GM10248 (cell line): ENCODE results near the gene SPAG9.

Experiments
- CTCF ChIA-PET: fragments of 300-600 bp; sonication (Branson Sonifier 250); formaldehyde crosslinking; extraction: SDS; loops from one replicate; lab custom pipeline; 2021; ENCODE audit warnings: antibody characterized with exemption; lab: Yijun Ruan, JAX
- POLR2A ChIA-PET: fragments of 350-650 bp; sonication (Branson Sonifier 250); formaldehyde crosslinking; extraction: SDS; loops from one replicate; lab custom pipeline; 2020; ENCODE audit warnings: antibody characterized with exemption; lab: Yijun Ruan, JAX
- DNase-seq: peaks from one replicate; pipeline ENCODE4 v3.0.0; 2012; ENCODE audit errors: extremely low spot score
- CTCF ChIP-seq: IDR thresholded peaks from 2 replicates; pipeline ENCODE4 v1.5.1; 2012; ENCODE audit warnings: mild to moderate bottlenecking, low read depth; ENCODE audit errors: extremely low read depth, missing control alignments, control extremely low read depth

SPAG9 gene

GRCh38 chr17:51064061-51064735 is 56.5 kb downstream of the SPAG9 start:
- ChIA-PET POLR2A (no interaction called here), CTCF (interaction anchor here (0.7 to 1.5 kb wide), 4 partner anchors 9 to 23 kb away, joined by 3 to 4 read pairs (median 3); no protein-coding TSS in a partner anchor)
- no peak for DNase-seq
- TF ChIP-seq CTCF = no peak

GRCh38 chr17:51060396-51060795 is 60.3 kb downstream of the SPAG9 start:
- POLR2A ChIA-PET = interaction anchor here (0.6 kb wide), 1 partner anchor 59 kb away, joined by 4 read pairs; no protein-coding TSS in a partner anchor
- CTCF ChIA-PET = interaction anchor here (1.0 to 1.4 kb wide), 2 partner anchors 17 to 18 kb away, joined by 3 read pairs; no protein-coding TSS in a partner anchor
- no peak for DNase-seq
- no peak for TF ChIP-seq CTCF

GRCh38 chr17:51059781-51060180 is 60.9 kb downstream of the SPAG9 start:
- no peak for TF ChIP-seq CTCF
- ChIA-PET POLR2A (no interaction called here), CTCF (interaction anchor here (1.4 to 2.3 kb wide), 2 partner anchors 18 to 207 kb away, joined by 3 to 5 read pairs; no protein-coding TSS in a partner anchor)
- DNase-seq = no peak

- no peak for DNase-seq
- CTCF ChIA-PET = interaction anchor here (1.0 to 7.5 kb wide), 18 partner anchors 9 to 275 kb away, joined by 3 to 133 read pairs (median 6); no protein-coding TSS in a partner anchor
- no peak for TF ChIP-seq CTCF
- POLR2A ChIA-PET = no interaction called here
Observed at GRCh38 chr17:51057534-51057933, 63.1 kb downstream of the SPAG9 start.

GRCh38 chr17:51056813-51057510 is 63.7 kb downstream of the SPAG9 start:
- peak; percentile 65 for TF ChIP-seq CTCF
- DNase-seq = peak; percentile 49
- ChIA-PET CTCF (interaction anchor here (0.8 to 7.5 kb wide), 23 partner anchors 8 to 274 kb away, joined by 3 to 133 read pairs (median 4); no protein-coding TSS in a partner anchor), POLR2A (interaction anchor here (0.6 kb wide), 1 partner anchor 35 kb away, joined by 5 read pairs; no protein-coding TSS in a partner anchor)

- ChIA-PET CTCF (interaction anchor here (0.7 to 7.5 kb wide), 8 partner anchors 9 to 202 kb away, joined by 3 to 133 read pairs (median 6); partner anchors contain the start of gene NME1), POLR2A (no interaction called here)
- no peak for TF ChIP-seq CTCF
- DNase-seq = no peak
Observed at GRCh38 chr17:51054748-51055147, 65.9 kb downstream of the SPAG9 start.
